ENCODE measurements around the gene NUMA1.

- TF ChIP-seq POLR2AphosphoS5 (IDR thresholded peaks at IDR 0.05; ENCODE audit: low read depth), result no peak
- no peak for TF ChIP-seq REST (IDR thresholded peaks at IDR 0.05; ENCODE audit: unreplicated experiment)
- TF ChIP-seq EZH2 (IDR thresholded peaks at IDR 0.05; ENCODE audit: low read depth, unreplicated experiment), result no peak
- no peak for TF ChIP-seq CTCF (conservative IDR thresholded peaks at IDR 0.05; ENCODE audit: low read depth in 2 of 2)
- no peak for TF ChIP-seq CREB1 (CRISPR knock-in tag; IDR thresholded peaks at IDR 0.05; ENCODE audit: low read depth)
- no peak for TF ChIP-seq EZH2phosphoT487 (IDR thresholded peaks at IDR 0.05; ENCODE audit: unreplicated experiment)
These were observed 10.5 kb downstream of the NUMA1 start for GRCh38 chr11:72069787-72070251.
